Activated CD8-positive, alpha-beta memory T cell treated with anti-CD3 and anti-CD28 coated beads, Interleukin-2, amount 50 U/mL, for 4 hours (primary cell): Measurements from ENCODE around the gene SPA17.
A peak's percentile ranks its signal among the peaks of the same experiment; 100 is the strongest.

Experiments used
- DNase-seq: peaks from one replicate; pipeline ENCODE4 v3.0.0-alpha.2; 2020

The SPA17 gene

DNA sequence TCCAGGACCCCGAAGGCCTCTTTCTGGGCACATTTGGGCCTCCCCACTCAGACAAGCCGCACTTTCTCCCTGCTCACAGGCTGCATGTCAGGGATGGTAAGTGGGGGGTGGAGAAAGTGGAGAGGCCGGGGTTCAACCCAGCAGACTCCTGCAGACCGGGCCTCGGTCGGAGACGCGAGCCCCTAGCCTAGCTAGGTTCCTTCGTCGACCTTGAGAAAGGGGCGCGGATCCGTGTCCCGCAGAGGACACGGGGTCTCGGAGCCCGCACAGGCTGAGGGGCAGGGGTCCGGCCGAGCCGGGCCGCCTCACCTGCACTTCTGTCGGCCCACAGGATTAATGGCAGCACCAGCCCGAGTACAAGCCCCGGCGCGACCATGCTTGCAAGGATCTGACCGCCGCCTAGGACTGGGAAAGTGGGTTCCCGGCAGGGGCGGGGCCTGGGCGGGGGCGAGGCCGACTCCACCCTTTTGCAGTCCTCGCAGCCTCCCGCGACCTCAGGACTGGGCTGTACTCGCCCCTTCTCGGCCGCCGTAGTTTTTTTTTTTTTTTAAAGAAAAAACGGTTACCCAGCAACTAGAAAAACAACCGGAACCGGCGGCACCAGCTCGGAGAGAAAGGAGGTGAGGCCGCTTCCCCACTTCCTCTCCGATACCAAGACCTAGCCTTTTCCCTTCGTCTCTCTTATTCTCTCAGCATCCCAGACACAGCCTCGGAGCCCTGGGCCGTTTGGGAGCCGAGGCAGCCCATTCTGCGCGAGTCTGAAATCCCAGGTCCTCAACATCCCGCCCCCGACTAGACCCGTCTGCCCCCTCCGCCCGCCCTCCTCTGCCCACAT is at the start of gene SPA17, which contains the start of gene SIAE:
Gene SPA17, plus strand, starts transcription at position 572 of the 835 bp plus-strand sequence. CDS start 1,361 bp downstream, outside the sequence.
Gene SIAE, minus strand, starts transcription at position 407 of the 835 bp plus-strand sequence. Its CDS starts 31 bp downstream, at position 376.
- DNase-seq, result peak; percentile 80

GRCh38 chr11:124625504-124626168 is 48.1 kb upstream of the SPA17 start:
- DNase-seq, result no peak

DNA sequence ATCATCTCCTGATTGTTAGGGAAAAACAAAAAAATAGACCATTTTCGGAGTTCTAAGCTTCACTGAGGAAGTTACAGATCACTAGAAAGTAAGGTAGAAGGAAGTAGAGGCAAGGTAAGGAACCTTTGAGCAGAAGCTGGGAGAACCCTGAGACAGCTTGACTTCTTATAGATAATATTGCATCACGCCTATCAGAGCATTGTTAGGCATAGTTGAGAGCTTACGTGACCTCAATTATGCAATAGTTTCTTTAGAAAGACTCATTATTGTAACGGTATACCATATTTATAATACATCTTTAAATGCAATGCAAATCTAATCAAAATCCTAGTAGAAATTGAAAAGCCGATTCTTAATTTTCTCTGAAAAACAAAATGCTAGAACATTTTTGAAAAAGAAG is 46.2 kb upstream of the SPA17 start:
- DNase-seq, result no peak

- no peak for DNase-seq
Observed at GRCh38 chr11:124629961-124630360, 43.7 kb upstream of the SPA17 start.

GRCh38 chr11:124633355-124633754 is 40.3 kb upstream of the SPA17 start:
- DNase-seq, result no peak

DNA sequence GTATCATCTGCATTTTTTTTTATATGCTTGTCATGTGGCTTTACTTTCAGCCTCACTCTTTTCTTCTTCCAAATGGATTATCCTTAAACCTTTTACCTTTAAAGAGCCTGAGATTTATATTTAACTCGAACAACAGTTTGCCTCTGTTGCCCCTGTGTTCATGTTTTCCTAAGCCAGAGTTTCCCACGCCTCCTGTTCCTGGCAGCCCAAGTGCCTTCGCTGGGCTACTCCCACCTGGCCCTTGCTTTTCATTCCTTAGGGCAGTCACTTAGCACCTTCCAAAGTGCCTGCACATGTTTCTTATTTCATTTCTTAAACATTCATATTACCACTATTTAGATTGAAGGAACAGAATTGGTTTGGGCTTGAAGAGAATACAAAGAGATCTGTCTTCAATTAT is 37.8 kb upstream of the SPA17 start:
- DNase-seq, result no peak

- no peak for DNase-seq
Observed at GRCh38 chr11:124638500-124638899, 35.2 kb upstream of the SPA17 start.

- no peak for DNase-seq
Observed at GRCh38 chr11:124639186-124639585, 34.5 kb upstream of the SPA17 start.

GRCh38 chr11:124640666-124641065 is 33.0 kb upstream of the SPA17 start:
- no peak for DNase-seq

DNA sequence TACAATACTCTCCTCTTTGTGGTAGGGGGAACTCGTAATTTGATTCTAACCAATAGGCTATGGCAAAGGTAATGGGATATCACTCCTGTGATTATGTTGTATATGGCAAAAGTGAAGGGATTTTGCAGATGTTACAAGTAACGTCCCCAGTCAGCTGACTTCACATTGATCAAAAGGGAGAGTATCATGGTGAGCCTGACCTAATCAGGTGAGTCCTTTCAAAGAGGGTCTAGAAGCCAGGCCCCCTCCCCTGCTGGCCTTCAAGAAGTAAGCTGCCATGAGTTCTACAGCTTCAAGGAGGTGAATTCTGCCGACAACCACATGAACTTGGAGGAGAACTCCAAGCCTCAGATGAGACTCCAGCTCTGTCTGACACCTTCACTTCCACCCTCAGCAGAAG is 31.1 kb upstream of the SPA17 start:
- DNase-seq, result no peak

DNA sequence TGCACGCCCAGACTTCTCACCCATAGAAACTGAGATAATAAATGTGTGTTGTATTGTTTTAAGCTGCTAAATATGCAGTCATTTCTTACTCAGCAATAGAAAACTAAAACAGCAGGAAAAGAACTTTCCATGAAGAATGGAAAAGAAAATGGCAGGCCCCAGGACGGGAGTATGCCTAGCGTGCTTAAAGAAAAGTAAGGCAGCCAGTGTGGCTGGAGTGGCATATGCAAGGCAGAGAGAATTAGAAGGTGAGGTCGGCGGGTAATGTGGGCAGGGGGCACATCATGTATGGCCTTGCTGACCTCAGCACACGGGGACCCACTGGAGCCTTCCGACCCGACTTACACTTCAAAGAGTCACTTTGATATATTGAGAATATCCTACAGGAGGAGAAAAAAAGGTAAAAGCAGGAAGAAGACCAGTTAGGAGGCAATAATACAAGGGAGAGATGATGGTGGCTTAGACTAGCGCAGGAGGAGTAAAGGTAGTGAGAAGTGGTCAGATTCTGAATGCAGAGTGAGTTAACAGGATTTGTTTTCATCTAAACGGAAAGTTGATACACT is 30.6 kb upstream of the SPA17 start:
- no peak for DNase-seq

- no peak for DNase-seq
Observed at GRCh38 chr11:124643605-124644425, 29.9 kb upstream of the SPA17 start.

GRCh38 chr11:124644426-124645280 is 29.1 kb upstream of the SPA17 start:
- DNase-seq, result peak; percentile 20

GRCh38 chr11:124646148-124646547 is 27.6 kb upstream of the SPA17 start:
- no peak for DNase-seq

- no peak for DNase-seq
Observed at GRCh38 chr11:124648610-124649009, 25.1 kb upstream of the SPA17 start.

DNA sequence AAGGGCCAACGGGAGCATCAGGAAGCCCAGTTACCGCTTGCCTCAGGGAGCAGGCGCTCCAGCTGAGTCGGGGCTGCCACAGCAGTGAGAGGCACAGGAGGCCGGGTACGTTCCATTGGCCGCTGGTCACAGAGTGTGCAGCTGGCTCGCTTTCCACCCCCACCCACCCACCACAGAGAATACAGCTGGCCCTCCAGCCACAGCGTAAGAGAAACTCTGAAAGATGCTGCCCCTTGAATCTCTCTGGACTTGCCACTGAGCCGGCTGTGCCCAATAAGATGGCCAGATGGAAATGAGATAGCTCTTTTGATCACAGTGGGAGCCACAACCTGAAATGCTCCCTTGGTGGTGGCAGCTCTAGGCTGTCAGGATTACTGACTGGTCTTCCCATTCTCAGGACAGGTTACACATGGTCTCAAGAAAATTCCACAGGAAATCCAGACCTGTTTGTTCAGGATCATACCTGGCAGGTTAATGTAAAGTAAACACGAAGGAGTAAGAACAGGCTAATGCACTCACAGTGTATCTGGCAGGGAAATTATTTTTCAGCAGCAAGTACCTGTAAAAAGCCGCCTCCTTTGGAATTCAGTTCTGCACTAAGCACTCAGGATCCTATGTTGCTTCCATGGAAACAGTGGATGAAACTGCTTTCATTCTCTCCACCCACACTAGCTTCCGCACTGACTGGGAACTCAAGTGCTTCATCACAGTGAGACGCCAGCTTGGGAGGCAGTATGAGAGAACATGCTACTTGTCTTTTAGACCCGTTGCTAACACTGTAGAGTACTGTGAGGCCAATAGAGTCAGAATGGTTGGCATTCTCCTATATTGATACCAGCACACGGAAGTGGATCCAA is 16.7 kb upstream of the SPA17 start:
- no peak for DNase-seq

GRCh38 chr11:124657904-124658303 is 15.8 kb upstream of the SPA17 start:
- no peak for DNase-seq

DNA sequence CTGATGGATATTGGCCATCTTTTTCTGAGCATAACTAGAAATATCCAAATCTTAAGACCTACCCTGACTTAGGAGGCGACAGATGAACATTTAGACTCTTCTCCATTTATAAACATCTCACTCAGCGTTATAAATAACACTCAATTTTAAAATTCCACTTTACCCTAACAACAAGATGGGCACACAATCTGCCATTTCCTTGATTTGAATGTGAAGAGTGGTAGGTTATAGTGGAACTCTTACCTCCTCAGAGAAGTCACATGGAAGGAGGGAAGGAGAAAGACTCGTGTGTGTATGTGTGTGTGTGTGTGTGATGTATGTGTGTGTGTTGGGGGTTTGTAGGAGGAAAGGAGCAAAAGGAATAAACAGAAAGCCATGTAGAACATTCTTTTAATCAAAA is 15.2 kb upstream of the SPA17 start:
- DNase-seq, result no peak

DNA sequence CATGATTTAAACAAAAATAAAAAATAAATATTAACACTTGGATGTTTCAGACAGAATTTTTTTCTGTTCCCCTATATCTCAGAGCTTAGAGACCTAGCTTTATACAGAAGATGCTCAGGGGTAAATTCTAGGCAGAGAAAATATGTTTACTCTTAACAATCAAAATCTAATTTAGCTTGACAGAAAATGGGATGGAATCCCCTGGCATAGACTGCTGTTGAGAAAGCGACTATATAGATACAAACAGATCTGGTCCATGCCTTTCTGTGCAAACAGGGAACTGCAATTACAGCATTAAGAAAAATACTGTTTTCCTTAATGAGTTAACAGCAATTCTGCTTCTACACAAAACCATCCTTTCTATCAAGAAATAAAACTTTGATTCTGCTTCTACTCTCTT is 14.7 kb upstream of the SPA17 start:
- no peak for DNase-seq

DNA sequence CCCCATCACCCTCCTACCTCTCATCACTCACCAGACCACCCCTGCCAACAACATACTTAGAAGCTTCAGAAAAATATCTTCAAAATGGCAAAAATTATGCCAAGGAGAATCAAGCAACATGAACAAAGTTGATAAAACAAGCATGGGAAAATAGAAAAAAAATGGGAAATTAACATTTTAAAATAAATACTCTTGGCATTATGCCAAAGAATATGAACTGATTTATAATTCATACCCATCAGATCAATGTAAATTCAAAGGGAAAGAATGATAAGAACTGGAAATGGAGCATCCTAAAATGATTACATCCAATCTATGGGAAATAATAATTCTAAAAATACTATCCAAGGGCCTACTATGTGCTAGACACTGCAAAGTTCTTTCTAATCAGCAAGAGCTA is 12.2 kb upstream of the SPA17 start:
- no peak for DNase-seq

- no peak for DNase-seq
Observed at GRCh38 chr11:124662106-124662505, 11.6 kb upstream of the SPA17 start.
